HG02623 (cell line): ENCODE results near the gene USP12.

Experiments
- ATAC-seq: cut with Tn5 transposase; IDR thresholded peaks from one replicate; pipeline ENCODE4 v1.9.1; 2021; ENCODE audit warnings: moderate library complexity; ENCODE audit not compliant: unreplicated experiment

USP12 gene

DNA sequence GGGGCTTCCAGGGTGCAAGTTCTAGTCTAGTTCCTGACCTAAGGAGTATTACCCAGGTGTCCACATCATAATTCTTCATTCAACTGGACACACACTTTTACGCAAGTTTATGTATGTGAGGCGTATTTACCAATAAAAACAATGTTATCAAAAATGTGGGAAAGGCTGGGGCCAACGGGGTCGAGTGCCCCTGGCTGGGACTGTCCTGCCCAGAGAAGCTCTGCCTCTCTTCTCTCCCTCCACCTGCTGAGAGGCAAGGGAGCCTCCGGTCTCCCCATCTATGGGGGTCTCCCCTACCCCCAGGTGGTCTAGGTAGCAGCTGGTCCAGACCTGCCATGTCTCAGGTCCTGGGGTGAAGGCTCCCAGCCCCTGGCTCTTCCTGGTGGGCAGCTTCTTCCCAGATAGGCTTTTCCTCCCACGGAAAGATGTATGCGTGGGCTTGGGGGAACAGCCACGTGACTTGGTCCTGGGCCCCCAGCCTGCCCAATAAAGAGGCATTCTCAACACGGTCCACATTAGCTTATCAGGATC, 132.4 kb downstream of the USP12 start:
- no peak for ATAC-seq

DNA sequence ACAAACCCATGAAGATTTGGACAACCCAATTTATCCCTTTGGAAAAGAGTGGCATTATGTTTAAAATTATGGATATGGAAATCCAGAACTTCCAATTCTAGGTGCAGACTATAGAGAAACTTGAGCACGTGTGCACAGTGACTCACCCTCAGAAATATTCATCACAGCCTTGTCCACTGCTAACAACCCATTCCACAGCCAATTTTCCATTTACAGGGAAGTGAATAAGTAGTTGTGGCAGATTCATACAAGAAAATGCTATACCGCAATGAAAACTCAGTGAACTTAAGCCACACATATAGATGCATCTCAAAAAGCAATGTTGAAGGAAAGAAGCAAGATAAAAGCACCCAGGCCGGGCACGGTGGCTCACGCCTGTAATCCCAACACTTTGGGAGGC, 133.3 kb downstream of the USP12 start:
- ATAC-seq, result no peak

DNA sequence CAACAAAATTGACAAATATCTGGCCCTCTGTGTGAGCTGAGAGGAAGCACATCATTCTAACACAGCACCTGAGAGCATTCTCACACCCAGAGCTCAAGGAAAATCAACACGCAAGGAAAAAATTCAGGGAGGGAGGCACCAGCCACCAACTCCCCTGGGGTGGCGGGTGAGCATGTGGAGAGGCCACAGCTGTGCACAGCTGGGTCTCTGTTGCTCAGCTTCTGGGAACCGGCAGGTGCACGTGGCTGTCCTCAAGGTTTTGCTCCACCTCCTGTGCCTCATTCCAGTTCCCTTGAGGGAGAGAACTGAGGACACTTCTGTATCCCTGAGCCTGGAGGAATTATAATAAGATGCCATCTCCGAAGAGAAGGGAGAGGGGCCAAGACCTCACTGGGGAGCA, 134.0 kb downstream of the USP12 start:
- no peak for ATAC-seq

DNA sequence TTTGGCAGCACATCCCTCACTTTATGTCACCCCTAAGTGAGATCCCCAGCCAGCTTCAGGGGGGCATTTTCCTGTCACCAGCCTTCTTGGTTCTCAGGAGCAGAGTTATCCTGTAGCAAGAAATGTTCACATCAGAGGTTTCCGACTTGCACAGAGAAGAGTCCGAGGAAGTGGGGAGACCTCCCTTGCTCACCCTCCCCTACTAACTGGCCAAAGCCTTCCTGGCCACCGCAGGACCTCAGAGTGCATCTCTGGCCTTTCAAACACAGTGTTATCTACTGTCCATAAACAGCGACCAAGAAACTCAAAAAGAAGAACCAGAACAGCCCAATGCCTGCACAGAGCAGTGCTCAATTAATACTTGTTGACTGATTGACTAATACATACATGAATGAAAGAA, 134.4 kb downstream of the USP12 start:
- ATAC-seq, result no peak

DNA sequence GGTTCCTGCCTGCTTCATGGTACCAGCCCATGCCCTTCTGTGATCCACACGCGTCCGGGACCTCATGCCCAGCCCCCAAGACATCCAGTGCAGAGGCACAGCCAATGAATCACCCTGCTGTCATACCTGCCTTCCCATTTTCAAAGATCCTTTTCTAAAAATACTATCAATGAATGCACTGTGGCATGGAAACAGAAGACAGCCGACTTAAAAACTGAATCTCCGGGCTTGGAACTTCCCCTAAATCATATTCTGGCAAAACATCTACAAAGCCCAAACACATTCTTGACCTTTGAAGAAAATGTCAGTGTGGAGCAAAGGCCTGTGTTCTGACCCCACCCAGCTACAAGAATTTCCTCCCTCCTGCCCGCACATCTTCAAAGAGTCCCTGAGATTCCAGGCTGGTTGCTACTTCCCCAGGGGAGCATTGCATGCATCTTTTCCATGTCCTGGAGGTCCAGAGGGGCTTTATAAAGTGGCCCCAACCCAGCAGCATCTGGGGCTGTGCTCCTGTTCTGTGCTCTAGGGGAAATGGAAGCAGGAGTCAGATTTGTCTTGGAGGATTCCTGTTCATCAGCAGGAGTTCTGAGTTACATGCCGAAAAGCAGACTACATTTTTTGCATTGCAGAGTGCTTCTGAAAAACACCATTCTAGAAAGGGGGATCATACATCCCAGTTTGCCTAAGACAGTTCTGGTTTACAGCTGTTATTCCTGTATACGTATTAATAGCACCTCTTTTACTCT, 135.2 kb downstream of the USP12 start:
- ATAC-seq, result no peak

DNA sequence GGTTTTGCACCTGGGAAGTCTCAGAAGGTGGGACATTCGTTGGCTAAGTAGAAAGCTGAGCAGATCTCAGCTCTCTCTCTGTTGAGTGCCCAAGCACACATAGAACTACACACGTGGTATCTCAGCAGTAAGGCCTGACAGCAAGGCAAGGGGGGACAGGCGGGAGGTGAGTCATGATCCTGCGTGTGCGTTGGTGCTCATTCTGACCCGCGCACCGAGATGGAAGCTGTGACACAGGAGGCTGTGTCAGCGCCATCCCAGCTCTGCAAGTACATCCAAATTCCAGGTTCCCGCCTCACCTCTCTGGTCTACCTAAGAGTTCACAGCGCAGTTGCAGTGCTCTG, 135.7 kb downstream of the USP12 start:
- no peak for ATAC-seq

DNA sequence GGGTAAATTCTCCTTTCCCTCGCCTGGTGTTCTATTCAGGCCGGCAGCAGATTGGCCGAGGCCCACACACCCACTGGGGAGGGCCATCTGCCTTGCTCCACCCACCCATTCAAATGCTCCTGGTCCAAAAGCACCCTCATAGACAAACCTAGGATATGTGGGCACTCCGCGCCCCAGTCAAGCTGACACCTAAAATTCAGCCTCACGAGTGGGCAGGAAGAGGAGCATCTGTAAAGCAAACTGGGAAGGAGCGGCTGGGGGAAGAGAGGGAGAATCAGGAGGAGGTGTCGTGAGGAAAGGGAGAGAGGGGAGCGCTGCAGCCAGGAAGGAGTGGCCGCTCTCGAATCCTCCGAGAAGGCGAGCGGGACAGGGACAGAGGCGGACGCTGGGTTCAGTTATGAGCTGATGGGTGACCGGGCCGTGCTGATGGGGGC, 136.9 kb downstream of the USP12 start:
- ATAC-seq, result no peak

DNA sequence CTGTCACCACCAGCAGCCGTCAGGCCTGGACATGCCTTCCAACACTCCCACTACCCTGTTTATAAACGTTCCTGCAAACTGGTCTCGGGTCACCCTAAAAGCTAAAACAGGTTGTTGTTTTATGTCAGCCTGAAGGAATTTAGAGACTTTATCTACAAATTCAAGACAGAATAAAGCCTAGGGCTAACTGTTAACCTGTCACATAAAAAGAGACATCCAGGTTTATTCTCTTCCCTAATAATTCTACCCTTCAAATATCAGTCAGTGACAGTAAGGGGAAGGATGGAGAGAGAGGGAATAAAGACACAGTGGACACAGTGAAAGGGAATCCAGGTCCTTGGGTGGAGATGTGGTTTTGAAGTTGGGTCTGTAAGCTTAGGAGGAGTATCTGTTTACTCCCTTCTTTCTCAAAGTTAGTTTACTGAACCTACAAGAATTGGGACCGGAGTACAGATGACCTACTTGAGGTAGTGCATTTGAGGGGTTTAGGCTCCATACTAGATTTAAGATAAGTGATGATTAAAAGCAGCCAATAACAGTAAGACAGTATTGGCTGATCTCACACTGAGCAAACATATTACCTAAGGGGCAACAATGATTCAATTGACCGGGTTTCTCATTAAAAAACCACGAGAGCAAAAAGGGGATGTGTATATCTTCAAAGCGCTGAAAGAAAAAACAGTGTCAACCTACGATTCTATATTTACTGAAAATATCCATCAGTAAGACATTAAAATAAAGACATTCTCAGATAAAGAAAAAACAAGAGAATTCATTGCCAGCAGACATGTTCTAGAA, 142.7 kb downstream of the USP12 start:
- ATAC-seq, result no peak

DNA sequence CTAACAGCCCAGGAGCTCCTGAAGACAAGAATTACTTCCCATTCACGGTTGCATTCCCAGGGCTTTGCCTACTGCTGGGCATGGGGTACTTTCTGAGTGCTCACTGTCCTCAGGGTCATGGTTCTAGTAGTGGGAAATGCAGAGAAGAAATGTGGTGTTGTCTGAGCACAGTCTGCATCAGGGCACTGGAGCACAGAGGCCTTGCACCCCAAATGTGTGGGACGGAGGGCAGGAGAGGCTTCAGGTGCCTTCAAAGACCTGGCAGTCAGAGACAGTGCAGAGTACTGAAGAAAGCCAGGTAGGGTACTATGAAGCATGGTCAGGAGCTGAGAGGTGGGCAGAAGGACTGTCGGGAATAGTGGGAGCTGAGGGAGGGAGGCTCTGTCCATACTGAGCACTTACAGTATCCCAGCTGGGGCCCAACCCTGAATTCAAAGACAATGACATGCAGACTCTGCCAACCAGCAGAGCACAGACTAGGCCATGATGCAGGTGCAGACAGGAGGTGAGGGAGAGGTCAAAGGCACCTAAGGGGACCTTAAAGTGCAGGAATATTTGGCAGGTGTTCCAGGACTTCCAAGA, 144.4 kb downstream of the USP12 start:
- no peak for ATAC-seq

DNA sequence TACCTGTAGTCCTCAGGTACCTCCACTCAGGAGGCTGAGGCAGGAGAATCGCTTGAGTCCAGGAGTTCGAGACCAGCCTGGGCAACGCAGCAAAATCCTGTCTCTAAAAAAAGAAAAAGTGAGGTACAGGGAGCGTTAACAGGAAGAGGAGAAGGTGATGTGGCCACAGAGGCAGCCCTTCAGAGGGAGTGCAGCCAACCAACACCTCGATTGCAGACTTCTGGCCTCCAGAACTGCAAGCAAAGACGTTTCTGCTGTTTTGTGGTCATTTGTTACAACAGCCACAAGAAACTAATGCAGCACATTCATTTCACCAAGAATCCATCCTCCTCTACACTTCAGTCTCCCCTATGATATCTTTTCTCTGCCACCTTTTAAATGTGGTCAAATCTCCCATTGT, 145.2 kb downstream of the USP12 start:
- ATAC-seq, result no peak

DNA sequence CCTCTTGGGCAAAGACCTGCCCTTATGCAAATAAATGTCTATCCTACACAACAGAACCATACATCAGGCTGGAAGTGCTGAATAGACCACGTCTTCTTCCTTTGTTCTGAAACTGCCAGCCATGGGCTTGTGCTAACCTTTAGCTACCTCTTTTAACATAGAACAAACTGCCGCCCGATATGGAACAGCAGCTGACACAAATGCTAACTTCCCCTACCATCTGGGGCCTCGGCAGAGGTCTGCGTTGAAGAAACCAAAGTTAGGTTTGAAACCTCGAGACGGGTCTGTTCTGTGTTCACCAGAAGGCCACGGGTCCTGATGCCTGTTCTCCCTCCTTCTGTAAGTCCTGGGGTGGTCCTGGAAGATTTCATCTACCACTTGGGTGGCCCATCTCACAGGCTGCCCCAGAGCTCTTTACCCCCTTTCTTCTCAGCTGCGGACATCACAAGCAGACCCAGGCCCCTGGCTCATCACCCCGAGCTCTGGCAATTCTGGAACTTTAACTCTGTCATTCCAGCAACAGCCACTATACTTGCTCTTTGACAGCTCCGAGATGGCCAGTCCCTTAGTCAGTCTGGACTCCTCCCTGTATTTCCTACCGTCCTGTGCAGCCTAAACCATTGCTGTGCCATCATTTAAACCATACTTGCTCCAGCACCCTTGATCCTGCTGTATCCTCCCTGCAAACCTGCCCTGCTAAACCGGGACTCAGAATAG, 146.7 kb downstream of the USP12 start:
- ATAC-seq, result no peak

DNA sequence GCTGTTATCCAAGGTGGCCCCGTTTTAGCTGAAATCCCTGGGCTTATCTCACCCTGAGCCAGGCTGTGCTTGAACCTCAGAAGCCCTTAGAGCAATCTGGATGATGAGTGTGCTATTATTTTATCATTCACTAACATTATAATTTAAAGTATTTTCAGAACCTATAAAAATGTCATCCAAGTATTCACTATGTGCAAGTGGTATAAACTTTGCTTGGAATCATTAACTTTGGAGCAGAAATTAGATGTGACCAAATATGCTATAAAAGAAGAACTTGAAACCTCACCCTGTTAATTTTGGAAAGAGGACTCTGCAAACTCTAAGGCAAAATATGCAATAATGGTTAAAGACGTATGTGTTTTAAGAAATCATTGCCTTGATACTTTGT, 147.5 kb downstream of the USP12 start:
- ATAC-seq, result no peak

DNA sequence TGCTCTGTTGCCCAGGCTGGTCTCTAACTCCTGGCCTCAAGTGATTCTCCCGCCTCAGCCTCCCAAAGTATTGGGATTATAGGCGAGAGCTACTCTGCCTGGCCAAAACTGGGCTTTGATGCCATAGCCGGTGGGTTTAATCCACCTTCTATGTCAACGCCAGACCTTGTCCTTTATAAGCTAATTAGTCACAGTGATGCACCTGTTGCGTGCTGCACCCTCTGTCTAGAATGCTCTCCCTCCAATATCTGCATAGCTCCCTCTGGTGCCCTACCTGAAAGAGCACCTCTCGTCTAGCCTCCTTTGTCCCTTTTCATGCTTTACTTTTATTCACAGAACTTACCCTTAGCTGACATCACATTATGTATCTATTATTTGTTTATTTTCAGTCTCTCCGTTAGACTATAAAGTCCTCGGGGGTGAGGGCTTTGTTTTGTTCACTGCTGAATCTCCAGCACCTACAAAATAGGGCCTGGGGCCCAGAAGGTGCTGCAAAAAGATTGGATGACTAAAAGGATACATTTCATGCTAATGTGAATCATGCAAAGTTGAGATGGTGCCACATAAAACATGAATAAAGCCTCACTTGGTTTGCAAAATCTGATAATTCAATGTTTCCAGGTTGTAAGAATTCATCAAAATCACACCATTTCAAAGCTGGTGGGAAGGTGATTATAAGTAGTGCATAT, 148.1 kb downstream of the USP12 start:
- no peak for ATAC-seq

DNA sequence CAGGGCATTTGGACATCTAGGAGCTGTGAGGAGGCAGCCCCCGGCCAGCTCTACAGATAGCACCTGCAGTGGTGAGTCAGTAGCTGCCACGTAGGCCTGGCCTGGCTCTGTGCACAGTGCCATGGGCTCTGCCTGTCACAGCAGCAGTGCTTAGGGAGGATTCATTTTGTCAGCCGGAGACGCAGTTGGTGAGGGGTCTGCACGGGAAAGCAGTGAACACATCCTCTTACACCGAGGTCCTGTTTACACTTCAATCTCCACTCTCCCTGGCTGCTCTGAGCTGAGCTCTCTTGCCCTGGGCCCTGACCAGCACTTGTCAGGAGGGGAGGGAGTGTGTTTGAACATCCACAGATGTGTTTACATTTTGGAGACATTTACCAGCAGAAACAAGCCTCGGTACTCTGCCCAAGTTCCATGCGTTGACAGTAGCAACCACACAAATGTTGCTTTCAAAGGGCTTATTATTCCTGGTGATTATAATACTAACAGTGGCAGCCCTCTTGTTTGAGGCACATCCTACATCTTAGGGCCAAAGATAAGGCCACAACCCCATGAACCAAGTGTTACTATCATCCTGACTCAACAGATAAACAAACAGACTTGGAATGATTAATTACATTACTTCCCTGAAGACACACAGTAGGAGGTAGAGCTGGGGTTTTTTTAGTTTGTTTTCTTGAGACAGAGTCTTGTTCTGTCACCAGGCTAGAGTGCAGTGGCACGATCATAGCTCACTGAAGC, 148.9 kb downstream of the USP12 start:
- ATAC-seq, result no peak

DNA sequence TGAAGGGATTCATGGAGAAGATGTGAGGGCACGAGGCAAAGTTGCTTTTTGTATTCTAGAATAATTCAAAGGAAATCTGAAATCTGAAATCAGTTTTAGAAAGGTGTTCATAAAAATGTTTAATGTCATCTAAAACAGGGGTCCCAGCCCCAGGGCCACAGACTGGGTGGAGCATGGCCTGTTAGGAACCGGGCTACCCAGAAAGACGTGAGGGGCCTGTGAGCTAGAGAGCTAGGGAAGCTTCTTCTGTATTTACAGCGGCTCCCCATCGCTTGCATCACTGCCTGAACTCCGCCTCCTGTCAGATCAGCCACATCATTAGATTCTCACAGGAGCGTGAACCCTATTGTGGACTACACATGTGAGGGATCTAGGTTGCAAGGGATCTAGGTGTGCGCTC, 151.2 kb downstream of the USP12 start:
- ATAC-seq, result no peak

DNA sequence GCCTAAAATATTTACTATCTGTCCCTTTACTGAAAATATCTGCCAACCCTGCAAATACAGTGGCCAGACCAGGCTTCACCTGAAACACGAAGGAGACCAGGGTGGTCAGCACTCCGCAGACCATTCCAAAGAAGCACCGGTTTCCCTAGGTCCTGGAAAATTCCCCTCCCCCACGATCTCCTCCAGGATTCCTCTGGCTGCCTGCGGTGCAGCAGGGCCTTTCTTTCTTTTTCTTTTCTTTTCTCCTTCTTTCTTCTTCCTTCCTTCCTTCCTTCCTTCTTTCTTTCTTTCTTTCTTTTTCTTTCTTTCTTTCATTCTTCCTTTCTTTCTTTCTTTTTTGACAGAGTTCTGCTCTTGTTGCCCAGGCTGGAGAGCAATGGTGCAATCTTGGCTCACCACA, 152.7 kb downstream of the USP12 start:
- no peak for ATAC-seq

DNA sequence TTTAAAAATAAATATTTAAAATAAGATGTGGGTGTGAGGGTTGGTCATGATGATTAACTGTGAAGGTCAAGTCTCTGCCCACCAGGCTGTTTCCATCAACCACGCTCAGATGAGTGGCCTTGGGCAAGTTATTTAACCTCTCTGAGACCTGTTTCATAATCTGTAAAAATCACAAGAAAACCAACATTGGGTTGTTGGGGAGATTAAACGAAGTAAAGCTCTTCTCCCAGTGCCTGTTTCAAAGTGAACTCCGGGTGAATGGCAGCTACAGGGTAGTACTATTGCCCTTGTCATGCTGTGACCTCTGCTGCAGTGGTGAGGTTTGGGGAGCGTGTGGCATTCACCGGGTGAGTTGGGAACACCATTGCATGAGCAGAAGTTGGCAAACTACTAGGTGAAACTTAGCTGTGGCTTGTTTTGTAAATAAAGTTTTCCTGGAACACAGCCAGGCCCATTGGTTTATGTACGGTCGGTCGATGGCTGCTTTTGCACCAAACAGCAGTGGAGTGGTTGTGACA, 153.2 kb downstream of the USP12 start:
- ATAC-seq, result no peak

DNA sequence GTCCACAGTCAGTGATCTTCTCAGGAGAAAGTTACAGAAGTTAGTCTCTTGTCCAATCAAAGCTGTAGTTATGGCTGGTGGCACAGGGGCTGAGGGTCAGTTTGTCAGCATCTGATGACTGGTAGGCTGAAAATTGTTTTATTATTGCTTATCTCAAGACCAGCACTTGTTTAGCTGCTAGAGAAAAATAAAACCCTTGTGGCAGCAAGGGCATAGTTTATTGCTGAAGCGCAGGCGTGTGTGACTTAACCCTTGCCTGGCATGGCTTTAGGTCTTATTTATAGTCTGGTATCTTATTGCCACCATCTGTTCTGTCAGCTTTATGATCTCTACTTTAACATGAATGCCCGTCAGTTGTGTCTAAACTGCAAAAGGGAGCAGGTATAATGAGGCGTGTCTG, 154.7 kb downstream of the USP12 start:
- no peak for ATAC-seq
